Activated CD8-positive, alpha-beta memory T cell treated with anti-CD3 and anti-CD28 coated beads, Interleukin-2, amount 50 U/mL, for 1 hour (primary cell): Measurements from ENCODE around the gene EFHC1.
A peak's percentile ranks its signal among the peaks of the same experiment; 100 is the strongest.
"Not testable (repeated sequence)": the region's sequence is repeated elsewhere in the genome, so short reads cannot be mapped to it uniquely, and the experiment has no call there.

Source experiments
- DNase-seq: peaks from one replicate; pipeline ENCODE4 v3.0.0-alpha.2; 2020; ENCODE audit errors: extremely low read depth

Gene EFHC1, protein sequence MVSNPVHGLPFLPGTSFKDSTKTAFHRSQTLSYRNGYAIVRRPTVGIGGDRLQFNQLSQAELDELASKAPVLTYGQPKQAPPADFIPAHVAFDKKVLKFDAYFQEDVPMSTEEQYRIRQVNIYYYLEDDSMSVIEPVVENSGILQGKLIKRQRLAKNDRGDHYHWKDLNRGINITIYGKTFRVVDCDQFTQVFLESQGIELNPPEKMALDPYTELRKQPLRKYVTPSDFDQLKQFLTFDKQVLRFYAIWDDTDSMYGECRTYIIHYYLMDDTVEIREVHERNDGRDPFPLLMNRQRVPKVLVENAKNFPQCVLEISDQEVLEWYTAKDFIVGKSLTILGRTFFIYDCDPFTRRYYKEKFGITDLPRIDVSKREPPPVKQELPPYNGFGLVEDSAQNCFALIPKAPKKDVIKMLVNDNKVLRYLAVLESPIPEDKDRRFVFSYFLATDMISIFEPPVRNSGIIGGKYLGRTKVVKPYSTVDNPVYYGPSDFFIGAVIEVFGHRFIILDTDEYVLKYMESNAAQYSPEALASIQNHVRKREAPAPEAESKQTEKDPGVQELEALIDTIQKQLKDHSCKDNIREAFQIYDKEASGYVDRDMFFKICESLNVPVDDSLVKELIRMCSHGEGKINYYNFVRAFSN

DNA sequence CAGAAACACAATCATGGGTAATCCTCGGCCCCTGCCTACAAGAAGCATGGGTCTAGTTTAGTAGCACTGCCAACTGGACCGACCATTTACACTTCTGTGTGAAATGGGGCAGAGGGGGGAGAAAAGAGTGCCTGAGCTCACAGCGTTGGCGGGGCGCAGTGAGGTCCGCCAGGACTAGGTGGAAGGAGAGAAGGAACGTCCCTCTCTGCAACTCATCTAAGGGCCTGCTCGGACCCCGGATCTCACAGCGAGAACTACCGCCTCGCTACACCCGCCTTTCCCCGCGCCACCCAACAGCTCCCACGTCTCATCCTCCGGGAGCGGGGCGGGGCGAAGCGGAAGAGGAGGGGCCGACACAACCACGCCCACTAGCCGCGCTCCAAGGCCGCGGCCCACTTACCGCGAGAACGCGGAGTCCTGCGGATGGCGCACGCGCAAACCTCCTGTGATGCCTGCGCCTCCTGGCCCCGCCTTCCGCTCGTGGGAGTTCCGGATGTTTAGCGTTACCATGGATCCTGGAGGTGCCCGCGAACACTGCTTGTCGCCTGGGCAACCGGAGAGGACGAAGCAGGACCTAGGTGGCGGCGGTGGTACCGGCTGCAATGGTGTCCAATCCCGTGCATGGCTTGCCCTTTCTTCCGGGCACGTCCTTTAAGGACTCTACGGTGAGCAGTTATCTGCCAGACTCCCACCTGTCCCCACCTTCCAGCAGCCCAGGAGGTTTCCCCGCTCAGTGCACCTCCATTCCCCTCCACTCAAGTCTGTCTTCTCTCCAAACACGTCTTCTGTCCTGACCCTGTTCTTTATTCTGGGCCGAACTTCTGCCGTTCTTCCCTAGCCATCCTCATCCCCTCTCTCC is at the start of gene EFHC1:
Gene EFHC1, plus strand, starts transcription at position 534 of the 859 bp plus-strand sequence. Its CDS starts 69 bp downstream, at position 603.
- peak; percentile 93 for DNase-seq

DNA sequence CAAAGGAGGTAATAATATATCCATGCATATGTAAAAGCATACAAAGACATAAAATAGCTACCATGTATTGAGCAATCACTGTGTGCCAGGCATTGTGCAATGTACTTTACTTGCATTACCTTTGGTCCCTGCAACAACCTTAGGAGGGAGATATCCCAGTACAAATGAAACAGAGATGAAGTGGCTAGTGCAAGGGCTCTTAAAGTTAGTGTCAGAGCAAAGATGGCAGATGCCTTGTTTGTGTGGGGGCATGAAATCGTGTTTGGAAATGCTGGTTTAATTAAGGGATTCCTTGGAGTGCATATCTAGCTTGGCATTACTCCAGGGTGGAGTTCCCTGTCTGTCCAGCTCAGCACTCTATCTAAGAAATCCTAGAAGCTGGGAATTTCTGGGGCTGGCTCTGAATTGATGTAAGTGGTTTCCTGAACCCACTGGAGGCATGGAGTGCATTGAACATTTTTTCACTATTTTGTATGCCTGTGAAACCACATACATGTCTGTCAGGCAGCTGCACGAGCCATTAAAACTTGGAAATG is 48.4 kb upstream of the EFHC1 start:
- no peak for DNase-seq

DNA sequence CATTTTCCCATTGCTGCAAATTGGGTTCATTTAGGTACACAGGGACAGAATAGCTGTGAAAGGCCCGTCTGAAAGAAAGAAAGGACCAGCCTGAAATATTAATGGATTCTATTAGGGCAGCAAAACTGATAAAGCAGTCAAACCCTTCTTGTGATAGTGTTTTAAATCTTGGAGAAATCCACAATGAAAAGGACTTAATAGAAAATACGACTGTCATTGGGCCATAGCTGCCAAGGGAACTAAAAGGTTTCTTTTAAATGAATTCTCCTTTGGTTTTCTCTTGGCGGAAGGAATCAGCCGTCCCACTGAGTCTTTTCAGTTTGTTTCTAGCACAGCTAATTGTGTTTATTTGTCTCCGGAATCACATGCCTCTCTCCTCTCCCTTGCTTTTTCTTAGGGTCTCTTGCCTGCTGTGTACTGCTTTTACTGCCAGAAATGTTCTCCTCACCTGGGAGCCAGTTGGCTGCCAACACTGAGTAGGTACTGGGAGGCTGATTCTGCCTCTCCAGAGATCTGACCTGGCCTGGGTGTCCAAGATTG is 46.9 kb upstream of the EFHC1 start:
- DNase-seq: no peak

DNA sequence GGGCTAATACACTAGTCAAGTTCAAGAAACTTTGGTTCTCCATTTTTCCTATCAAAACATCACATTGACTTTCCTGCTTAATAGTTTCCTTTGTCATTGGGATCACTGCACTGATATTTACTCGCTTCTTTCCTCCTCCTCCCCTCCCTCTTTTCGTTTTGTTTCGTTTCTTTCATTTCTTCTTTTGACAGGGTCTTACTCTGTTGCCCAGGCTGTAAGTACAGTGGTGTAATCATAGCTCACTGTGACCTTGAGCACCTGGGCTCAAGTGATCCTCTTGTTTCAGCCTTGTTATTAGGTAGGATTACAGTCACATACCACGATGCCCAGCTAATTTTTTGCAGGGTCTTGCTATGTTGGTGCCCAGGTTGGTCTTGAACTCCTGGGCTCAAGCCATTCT is 45.9 kb upstream of the EFHC1 start:
- no peak for DNase-seq

DNA sequence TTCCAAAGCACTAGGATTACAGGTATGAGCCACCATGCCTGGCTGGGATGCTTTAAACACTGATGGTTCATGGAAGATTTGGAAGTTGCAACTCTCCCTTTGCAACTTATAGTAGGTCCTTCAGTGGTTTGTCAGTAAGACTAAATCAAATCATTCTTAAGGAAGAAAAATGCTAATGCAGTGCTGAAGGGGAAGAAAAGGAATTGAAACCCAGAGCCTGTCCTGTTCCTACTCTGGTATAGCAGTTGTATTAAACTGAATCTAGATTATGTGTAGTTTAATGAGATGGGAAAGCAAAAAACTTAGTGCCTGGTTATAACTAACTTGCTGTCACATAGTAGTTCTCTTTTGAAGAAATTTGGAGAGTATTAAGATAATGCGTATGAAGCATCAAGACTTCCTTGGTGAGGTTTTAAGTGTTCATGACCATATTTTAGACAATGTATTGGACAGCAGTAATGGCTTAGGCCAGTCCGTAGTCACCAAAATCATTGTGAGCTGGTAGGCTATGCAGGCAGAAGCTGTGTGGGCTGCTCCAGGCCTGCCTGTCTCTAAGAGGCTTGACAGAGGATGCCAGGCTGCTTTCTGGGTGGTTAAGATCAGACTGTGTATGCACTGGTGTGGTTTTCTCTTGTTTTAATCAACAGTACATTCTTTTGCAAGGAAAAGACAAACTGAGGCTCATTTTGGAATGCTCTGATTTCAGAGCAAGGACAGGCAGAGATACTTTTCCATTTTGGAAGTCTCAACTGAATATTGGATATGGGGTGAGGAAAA is 44.2 kb upstream of the EFHC1 start:
- DNase-seq: no peak

DNA sequence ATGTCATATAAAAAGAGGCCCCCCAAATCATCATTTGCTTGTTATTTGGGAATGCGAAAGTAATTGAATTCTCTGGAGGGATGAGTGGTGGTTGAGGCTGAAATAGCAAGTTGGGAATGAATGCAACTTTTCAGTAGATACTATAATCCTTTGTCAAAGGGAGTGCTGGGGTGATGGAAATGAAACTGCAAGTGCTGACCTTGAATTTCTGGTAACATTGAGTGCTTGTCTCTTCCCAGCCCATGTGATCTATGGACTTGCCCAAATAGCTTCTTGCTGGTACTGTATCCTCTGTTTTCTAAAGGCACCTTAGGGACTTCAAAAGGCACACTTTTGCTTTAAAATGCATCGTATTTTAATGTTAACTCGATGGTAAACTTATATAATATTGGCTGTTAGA is 43.4 kb upstream of the EFHC1 start:
- DNase-seq: no peak

DNA sequence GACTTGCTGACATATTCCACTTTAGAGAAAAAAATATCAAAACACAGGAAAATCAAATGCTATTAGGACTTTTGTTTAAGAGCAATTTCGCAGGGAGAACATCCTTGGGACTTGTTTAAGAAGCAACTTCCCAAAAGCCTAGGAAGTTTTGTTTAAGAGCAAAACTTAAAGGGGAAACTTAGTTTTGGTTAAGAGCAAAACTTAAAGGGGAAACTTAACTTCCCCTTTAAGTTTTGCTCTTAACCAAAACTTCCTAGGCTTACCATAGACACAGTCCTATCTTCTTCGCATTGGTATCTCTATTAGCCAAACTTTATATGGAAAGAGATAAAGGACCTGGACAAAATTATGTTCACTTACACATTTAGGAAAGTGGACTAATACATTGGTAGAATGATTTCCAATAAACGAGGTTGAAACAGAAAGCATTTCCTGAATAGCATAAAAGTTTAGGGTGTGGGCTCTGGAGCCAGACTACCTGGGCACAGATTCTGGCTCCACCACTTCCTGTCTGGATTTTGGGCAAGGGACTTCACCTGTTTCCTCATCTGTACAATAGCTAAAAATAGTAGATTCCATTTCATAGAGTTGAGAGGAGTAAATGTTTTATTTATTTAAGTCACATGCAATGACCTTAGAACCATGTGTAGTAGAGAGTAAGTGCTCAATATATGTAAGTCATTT is 42.5 kb upstream of the EFHC1 start:
- no peak for DNase-seq

DNA sequence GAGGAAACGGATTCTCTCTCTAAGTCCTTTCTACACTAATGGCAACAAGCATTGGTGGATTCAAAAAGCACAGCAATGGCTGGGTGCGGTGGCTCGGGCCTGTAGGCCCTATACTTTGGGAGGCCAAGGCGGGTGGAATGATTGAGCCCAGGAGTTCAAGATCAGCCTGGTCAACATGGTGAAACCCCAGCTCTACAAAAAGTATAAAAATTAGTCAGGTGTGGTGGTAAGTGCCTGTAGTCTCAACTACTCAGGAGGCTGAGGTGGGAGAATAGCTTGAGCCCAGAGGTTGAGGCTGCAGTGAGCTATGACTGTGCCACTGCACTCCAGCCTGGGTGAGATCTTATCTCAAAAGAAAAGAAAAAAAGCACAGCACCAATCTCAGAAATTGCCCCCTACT is 38.9 kb upstream of the EFHC1 start:
- no peak for DNase-seq

DNA sequence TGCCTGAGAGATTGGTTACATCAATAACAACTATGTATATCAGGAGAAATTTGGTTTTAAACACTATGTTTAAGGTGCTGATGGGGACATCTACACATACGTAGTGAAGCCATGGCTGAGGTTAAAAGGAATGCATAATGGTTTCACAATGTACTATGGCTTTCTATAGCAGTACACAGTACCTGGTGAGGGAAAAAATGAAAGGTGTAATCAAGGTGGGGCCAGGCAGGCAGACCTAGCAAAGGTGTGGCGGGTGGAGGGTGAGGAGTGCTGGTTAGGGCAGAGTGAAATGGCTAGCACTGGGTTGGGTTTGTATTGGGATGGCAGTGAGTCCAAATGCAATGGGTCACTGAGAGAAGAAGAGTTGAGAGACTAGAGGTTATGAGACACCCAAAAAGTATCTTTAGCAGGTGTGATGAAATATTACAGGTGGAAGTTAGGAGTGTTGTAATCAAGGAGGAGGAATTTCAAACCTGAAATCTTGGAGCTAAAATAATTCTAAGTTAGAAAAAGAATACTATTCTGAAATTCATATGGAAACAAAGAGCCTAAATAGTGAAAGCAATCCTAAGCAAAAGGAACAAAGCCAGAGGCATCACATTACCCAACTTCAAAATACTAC is 35.9 kb upstream of the EFHC1 start:
- DNase-seq: no peak

DNA sequence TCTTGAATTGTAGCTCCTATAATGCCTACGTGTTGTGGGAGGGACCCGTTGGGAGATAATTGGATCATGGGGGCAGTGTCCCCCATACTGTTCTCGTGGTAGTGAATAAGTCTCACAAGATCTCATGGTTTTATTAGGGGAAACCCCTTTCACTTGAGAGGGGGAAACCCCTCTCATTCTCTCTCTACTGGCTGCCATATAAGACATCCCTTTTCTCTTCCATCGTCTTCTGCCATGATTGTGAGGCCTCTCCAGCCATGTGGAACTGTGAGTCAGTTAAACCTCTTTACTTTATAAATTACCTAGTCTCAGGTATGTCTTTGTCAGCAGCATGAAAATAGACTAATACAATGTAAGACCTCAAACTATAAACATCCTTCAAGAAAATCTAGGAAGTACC is 35.1 kb upstream of the EFHC1 start:
- DNase-seq: no peak

DNA sequence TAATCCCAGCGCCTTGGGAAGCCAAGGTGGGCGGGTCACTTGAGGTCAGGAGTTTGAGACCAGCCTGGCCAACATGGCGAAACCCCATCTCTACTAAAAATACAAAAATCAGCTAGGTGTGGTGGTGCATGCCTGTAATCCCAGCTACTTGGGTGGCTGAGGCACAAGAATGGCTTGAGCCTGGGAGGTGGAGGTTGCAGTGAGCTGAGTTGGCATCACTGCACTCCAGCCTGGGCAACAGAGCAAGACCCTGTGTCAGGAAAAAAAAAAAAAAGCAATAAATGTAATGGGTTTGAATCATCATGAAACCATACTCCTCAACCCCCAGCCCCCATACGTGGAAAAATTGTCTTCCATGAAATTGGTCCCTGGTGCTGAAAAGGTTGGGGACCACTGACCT is 32.0 kb upstream of the EFHC1 start:
- not testable (repeated sequence) for DNase-seq

DNA sequence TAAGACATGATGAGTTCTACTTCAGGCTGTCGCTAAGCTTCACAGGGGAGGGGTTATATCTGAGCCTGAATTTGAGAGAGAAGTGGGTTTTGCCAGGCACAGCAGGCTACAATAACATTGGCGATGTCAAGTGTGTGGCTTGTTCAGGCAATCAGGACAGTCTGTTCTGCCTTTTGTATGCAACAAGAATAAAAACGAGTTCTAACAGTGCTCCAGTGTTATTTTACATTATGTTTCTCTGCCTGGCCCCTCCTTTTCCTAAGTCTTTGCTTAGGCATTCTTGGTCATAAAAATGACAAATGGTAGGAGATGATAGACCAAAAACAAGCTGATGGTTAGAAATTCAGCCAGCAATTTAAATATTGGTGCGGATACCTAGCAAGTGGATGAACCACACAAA is 31.4 kb upstream of the EFHC1 start:
- DNase-seq: no peak

DNA sequence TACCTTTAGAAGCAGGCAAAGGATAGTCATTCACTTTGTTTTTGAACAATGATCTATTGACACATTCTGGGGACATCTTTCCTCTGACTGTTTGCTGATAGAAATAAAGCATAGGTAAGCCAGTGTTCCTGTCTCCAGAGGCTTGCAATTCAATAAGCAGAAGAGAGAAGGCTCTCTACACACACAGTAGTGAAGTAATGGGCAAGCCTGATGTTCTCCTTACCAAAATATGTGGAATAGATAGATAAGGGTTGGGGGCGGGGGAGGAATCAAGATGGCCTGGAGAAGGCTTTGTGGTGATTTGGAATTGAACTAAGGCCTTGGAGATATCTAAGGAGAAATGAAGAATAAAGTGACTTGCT is 30.9 kb upstream of the EFHC1 start:
- DNase-seq: no peak

DNA sequence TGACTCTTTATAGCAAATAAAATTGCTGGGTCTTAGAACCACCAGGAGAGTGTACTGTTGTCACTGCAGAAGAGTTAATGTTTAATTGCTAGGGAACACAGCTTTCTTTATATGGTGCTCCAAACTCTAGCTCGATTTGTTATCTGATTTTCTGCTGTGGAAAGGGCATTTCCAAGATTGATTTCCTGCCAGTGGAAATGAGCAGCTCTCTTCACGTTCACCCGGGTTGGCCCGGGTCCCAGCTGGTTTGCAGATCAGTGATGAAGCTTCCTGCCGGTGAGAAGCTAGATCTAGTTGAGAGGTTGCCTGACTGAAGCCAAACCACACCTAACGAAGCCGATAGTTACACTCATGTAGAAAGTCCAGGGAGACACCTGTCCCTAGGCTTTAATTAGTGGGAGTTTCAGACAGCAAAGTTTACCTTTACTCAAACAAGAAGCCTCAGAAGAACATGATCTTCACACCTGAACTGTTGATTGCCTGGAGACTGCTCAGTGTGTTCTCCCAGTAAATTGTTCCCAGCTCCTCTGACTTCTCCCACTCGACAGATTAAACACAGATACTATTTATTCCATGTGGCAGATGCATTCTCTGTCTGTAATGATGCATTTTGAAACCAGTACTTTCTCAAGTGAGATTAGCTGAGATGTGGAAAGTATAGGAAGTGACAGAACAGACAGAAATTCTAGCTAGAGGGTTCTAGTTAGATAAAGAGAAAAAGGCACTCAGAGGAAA is 30.3 kb upstream of the EFHC1 start:
- no peak for DNase-seq

DNA sequence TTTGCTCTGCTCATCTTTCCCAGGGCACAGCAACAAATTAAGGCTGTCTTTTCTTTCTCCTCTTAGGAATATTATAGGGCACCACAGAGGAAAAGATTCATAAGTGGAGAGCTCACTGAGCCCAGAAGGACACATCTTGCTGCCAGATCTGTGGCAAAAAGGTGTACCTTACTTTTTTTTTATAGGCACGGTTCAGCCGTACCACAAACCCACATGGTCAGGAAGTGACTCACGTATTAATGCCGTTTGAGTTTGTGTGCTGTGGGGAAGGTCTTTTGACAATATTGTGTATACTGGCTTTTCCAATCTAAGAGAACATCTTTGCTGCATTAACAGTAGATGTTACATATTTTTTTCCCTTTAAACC is 29.8 kb upstream of the EFHC1 start:
- no peak for DNase-seq

DNA sequence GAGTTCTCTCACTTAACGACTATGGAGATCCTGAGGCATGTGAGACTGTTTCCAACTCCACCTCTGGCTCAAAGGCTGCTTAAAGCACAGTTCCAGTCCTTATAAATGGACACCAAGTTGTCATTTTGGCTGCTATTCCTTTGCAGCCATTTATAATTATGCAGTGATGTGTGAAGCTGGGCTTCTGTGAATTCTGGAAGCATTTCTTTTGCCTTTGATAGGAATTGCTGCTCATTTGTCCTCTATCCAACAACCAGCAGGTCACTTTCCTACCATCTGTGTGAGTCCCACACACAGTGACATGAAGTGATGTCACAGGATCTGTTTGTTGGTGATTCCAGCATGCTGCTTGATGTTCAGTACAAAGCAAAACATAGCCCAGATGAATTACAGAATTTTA is 28.5 kb upstream of the EFHC1 start:
- DNase-seq: no peak

DNA sequence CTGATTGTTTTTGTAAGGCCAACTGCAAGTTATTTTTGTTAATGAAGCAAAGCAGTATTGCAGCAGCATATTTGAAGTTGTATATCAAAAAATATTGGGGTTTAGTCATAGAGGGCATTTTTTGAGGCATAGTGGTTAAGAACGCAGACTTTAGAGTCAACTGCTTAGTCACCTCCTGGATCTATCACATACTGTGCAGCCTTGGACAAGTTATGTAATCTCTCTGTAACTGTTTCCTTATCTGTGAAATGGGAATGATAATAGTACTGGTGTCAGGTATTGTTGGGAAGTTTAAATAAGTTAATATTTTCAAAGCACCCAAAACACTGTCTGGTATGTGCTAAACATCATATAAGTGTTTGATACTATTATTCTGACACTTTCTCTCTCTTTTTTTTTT is 27.2 kb upstream of the EFHC1 start:
- no peak for DNase-seq

DNA sequence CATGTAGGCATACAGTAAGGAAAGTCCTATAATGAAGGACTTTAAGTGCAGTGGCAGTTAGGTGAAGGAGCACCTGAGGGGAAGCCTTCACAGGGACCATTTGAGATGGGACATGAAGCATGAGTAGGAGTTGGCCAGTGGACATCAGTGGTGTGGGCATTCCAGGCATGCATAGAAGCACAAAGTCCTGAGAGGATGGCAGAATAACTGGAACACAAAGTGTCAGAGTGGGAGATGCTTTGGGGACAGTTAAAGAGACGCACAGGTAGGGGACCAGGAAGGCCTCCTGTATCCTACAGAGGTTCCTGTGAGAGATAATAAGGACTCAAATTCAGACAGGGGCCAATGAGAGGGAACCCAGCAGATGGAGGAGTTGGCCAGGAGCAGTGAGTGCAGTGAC is 26.4 kb upstream of the EFHC1 start:
- DNase-seq: no peak

DNA sequence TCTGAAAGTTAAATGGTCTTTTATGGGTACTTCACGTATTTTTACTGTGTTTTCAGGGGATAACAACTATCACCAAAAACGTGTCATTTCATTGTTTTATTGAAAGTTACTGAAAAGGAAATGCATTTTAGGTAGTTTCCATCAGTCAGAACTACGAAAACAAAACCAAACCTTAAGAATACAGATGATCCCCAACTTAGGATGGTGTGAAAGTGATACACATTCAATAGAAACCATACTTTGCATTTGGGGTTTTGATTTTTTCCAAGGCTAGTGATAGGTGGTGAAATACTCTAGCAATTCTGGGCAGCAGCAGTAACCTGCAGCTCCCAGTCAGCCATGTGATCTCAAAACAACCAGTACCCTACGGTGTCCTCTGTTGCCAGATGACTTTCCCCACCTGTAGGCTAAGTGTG is 25.9 kb upstream of the EFHC1 start:
- no peak for DNase-seq

DNA sequence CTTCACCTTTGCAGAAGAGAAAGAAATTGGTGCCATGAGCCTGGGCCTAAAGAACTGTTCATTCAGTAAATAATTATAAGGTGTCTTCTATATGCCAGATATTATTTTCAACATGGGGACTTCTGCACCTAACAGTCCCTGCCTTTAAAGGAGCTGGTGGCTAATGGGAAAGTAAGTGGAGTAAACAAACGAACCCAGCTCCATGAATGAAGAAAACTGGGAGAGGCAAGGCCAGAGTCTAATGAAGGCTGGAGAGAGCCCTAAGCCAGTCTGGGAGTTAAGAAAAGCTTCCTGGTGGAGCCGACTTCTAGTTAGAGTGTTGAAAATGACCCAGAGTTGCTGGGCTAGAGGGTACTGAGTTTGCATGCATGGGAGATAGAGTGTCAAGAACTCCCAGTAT is 24.2 kb upstream of the EFHC1 start:
- no peak for DNase-seq
